ENCODE data around the gene AASDHPPT. TPM values are rescaled to one million over a fixed set of nuclear protein-coding genes. Genes with fewer than 3 reads are reported as not detected.

Gene AASDHPPT
- total RNA-seq, 2 donors from 2014 or later: 28.4 to 34.4 TPM

- Mint-ChIP-seq H3K27me3 (ENCODE audit: low read depth) (no peaks in the 10 kb centered on the region), H3K9me3 (no peaks in the 10 kb centered on the region), H3K36me3 (ENCODE audit: insufficient read depth in 2 of 2) (peaks cover 9 to 21% of the 10 kb centered on the region in 2 donors), H3K4me3 (peak overlapping the region in 1 of 2 donors; percentile 54), H3K4me1 (ENCODE audit: low read depth) (peaks cover 48% of the 10 kb centered on the region), H3K27ac (peak overlapping the region; percentile 90)
- ATAC-seq (replicated peaks in 1 of 2): no peak
- no peak for DNase-seq
Measured at GRCh38 chr11:106092446-106092845, 15.0 kb downstream of the AASDHPPT start.

GRCh38 chr11:106098893-106099553 is 21.6 kb downstream of the AASDHPPT start:
- no peaks in the 10 kb centered on the region for H3K4me1 Mint-ChIP-seq (ENCODE audit: low read depth)
- peaks cover 6 to 7% of the 10 kb centered on the region in 2 donors for H3K36me3 Mint-ChIP-seq (ENCODE audit: insufficient read depth in 2 of 2)
- H3K4me3 Mint-ChIP-seq: no peak overlapping the region
- no peaks in the 10 kb centered on the region for H3K27me3 Mint-ChIP-seq (ENCODE audit: low read depth)
- DNase-seq (no peak), ATAC-seq (replicated peaks in 1 of 2) (no peak)
- peaks cover 0 to 5% of the 10 kb centered on the region in 2 donors for H3K9me3 Mint-ChIP-seq
- no peak overlapping the region for H3K27ac Mint-ChIP-seq

GRCh38 chr11:106101370-106101769 is 23.9 kb downstream of the AASDHPPT start:
- Mint-ChIP-seq H3K9me3 (peaks cover 0 to 5% of the 10 kb centered on the region in 2 donors), H3K4me1 (ENCODE audit: low read depth) (no peaks in the 10 kb centered on the region), H3K27me3 (ENCODE audit: low read depth) (no peaks in the 10 kb centered on the region), H3K4me3 (no peak overlapping the region), H3K36me3 (ENCODE audit: insufficient read depth in 2 of 2) (peaks cover 3 to 4% of the 10 kb centered on the region in 2 donors), H3K27ac (no peak overlapping the region)
- no peak for ATAC-seq (replicated peaks in 1 of 2)
- no peak for DNase-seq

GRCh38 chr11:106101819-106102218 is 24.4 kb downstream of the AASDHPPT start:
- ATAC-seq (replicated peaks in 1 of 2) (no peak), DNase-seq (no peak)
- Mint-ChIP-seq H3K4me1 (ENCODE audit: low read depth) (no peaks in the 10 kb centered on the region), H3K4me3 (no peak overlapping the region), H3K27me3 (ENCODE audit: low read depth) (no peaks in the 10 kb centered on the region), H3K9me3 (peaks cover 0 to 5% of the 10 kb centered on the region in 2 donors), H3K36me3 (ENCODE audit: insufficient read depth in 2 of 2) (peaks cover 3 to 4% of the 10 kb centered on the region in 2 donors), H3K27ac (no peak overlapping the region)

GRCh38 chr11:106105986-106106385 is 28.5 kb downstream of the AASDHPPT start:
- H3K36me3 Mint-ChIP-seq (ENCODE audit: insufficient read depth in 2 of 2): peaks cover 0 to 2% of the 10 kb centered on the region in 2 donors
- no peaks in the 10 kb centered on the region for H3K27me3 Mint-ChIP-seq (ENCODE audit: low read depth)
- no peaks in the 10 kb centered on the region for H3K4me1 Mint-ChIP-seq (ENCODE audit: low read depth)
- H3K27ac Mint-ChIP-seq: no peak overlapping the region
- H3K9me3 Mint-ChIP-seq: peaks cover 0 to 5% of the 10 kb centered on the region in 2 donors
- DNase-seq (no peak), ATAC-seq (replicated peaks in 1 of 2) (no peak)
- no peak overlapping the region for H3K4me3 Mint-ChIP-seq

GRCh38 chr11:106121570-106122320 is 44.3 kb downstream of the AASDHPPT start:
- ATAC-seq (replicated peaks in 1 of 2) (no peak), DNase-seq (no peak)
- H3K9me3 Mint-ChIP-seq: no peaks in the 10 kb centered on the region
- no peak overlapping the region for H3K4me3 Mint-ChIP-seq
- no peak overlapping the region for H3K27ac Mint-ChIP-seq
- no peaks in the 10 kb centered on the region for H3K4me1 Mint-ChIP-seq (ENCODE audit: low read depth)
- no peaks in the 10 kb centered on the region for H3K36me3 Mint-ChIP-seq (ENCODE audit: insufficient read depth in 2 of 2)
- peaks cover 28% of the 10 kb centered on the region for H3K27me3 Mint-ChIP-seq (ENCODE audit: low read depth)

- Mint-ChIP-seq H3K27me3 (ENCODE audit: low read depth) (peaks cover 46% of the 10 kb centered on the region), H3K9me3 (no peaks in the 10 kb centered on the region), H3K27ac (no peak overlapping the region), H3K4me3 (no peak overlapping the region), H3K36me3 (ENCODE audit: insufficient read depth in 2 of 2) (no peaks in the 10 kb centered on the region), H3K4me1 (ENCODE audit: low read depth) (no peaks in the 10 kb centered on the region)
- ATAC-seq (replicated peaks in 1 of 2): no peak
- DNase-seq: no peak
Measured at GRCh38 chr11:106127604-106128003, 50.1 kb downstream of the AASDHPPT start.

GRCh38 chr11:106128740-106129139 is 51.3 kb downstream of the AASDHPPT start:
- no peak overlapping the region for H3K4me3 Mint-ChIP-seq
- DNase-seq: no peak
- ATAC-seq (replicated peaks in 1 of 2): no peak
- no peaks in the 10 kb centered on the region for H3K36me3 Mint-ChIP-seq (ENCODE audit: insufficient read depth in 2 of 2)
- no peaks in the 10 kb centered on the region for H3K9me3 Mint-ChIP-seq
- peaks cover 50% of the 10 kb centered on the region for H3K27me3 Mint-ChIP-seq (ENCODE audit: low read depth)
- H3K4me1 Mint-ChIP-seq (ENCODE audit: low read depth): no peaks in the 10 kb centered on the region
- no peak overlapping the region for H3K27ac Mint-ChIP-seq

GRCh38 chr11:106131998-106132397 is 54.5 kb downstream of the AASDHPPT start:
- H3K27ac Mint-ChIP-seq: no peak overlapping the region
- H3K9me3 Mint-ChIP-seq: no peaks in the 10 kb centered on the region
- H3K36me3 Mint-ChIP-seq (ENCODE audit: insufficient read depth in 2 of 2): no peaks in the 10 kb centered on the region
- ATAC-seq (replicated peaks in 1 of 2) (no peak), DNase-seq (no peak)
- peaks cover 59% of the 10 kb centered on the region for H3K27me3 Mint-ChIP-seq (ENCODE audit: low read depth)
- no peak overlapping the region for H3K4me3 Mint-ChIP-seq
- no peaks in the 10 kb centered on the region for H3K4me1 Mint-ChIP-seq (ENCODE audit: low read depth)

- Mint-ChIP-seq H3K4me1 (ENCODE audit: low read depth) (no peaks in the 10 kb centered on the region), H3K36me3 (ENCODE audit: insufficient read depth in 2 of 2) (no peaks in the 10 kb centered on the region), H3K27me3 (ENCODE audit: low read depth) (peaks cover 54% of the 10 kb centered on the region), H3K4me3 (no peak overlapping the region), H3K27ac (no peak overlapping the region), H3K9me3 (no peaks in the 10 kb centered on the region)
- DNase-seq (no peak), ATAC-seq (replicated peaks in 1 of 2) (peak in 1 of 2 donors; percentile 67)
Measured at GRCh38 chr11:106132582-106133354, 55.3 kb downstream of the AASDHPPT start.

GRCh38 chr11:106133529-106133928 is 56.1 kb downstream of the AASDHPPT start:
- Mint-ChIP-seq H3K27me3 (ENCODE audit: low read depth) (peaks cover 47% of the 10 kb centered on the region), H3K4me3 (no peak overlapping the region), H3K27ac (no peak overlapping the region), H3K36me3 (ENCODE audit: insufficient read depth in 2 of 2) (no peaks in the 10 kb centered on the region), H3K4me1 (ENCODE audit: low read depth) (no peaks in the 10 kb centered on the region), H3K9me3 (no peaks in the 10 kb centered on the region)
- no peak for ATAC-seq (replicated peaks in 1 of 2)
- DNase-seq: no peak

GRCh38 chr11:106137061-106137460 is 59.6 kb downstream of the AASDHPPT start:
- ATAC-seq (replicated peaks in 1 of 2) (no peak), DNase-seq (no peak)
- Mint-ChIP-seq H3K27ac (no peak overlapping the region), H3K4me3 (no peak overlapping the region), H3K4me1 (ENCODE audit: low read depth) (no peaks in the 10 kb centered on the region), H3K9me3 (no peaks in the 10 kb centered on the region), H3K36me3 (ENCODE audit: insufficient read depth in 2 of 2) (no peaks in the 10 kb centered on the region), H3K27me3 (ENCODE audit: low read depth) (peaks cover 37% of the 10 kb centered on the region)

GRCh38 chr11:106137758-106138157 is 60.3 kb downstream of the AASDHPPT start:
- Mint-ChIP-seq H3K4me1 (ENCODE audit: low read depth) (no peaks in the 10 kb centered on the region), H3K27ac (no peak overlapping the region), H3K27me3 (ENCODE audit: low read depth) (peaks cover 35% of the 10 kb centered on the region), H3K9me3 (no peaks in the 10 kb centered on the region), H3K4me3 (no peak overlapping the region), H3K36me3 (ENCODE audit: insufficient read depth in 2 of 2) (no peaks in the 10 kb centered on the region)
- ATAC-seq (replicated peaks in 1 of 2) (no peak), DNase-seq (no peak)
